Measurements from ENCODE around the gene ARL4A.

Gene ARL4A

DNA sequence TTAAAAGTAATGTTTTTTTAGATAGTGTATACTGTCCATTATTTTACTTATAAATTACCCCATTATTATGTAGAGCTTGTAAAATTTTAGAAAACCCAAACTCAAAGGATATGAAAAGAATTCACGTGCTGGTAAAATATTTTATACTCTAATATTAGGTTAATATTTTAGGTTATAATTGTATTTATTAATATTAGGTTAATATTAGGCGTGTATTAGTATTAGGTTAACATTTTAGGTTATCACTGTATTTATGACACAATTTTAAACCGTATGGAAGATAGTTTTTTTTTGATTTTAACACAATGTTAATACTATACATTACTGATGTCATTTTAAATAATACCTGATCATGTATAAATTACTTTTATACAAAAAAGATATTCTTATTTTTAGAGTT is 48.5 kb downstream of the ARL4A start:
- H3K9me3 ChIP-seq (ENCODE audit: control insufficient read depth, insufficient read depth, low read length): no peaks in the 10 kb centered on the region
- no peak overlapping the region for H3K9ac ChIP-seq (ENCODE audit: low read depth, low read length)
- peaks cover 17% of the 10 kb centered on the region for H3K4me1 ChIP-seq (ENCODE audit: insufficient read depth, low read length)
- no peaks in the 10 kb centered on the region for H3K36me3 ChIP-seq (ENCODE audit: insufficient read depth, low read length)

- no peaks in the 10 kb centered on the region for H3K9me3 ChIP-seq (ENCODE audit: control insufficient read depth, insufficient read depth, low read length)
- H3K9ac ChIP-seq (ENCODE audit: low read depth, low read length): no peak overlapping the region
- peaks cover 8% of the 10 kb centered on the region; the same call in 1 of the 2 replicates for H3K4me1 ChIP-seq (ENCODE audit: insufficient read depth, low read length)
- H3K36me3 ChIP-seq (ENCODE audit: insufficient read depth, low read length): no peaks in the 10 kb centered on the region
These were observed 49.9 kb downstream of the ARL4A start for GRCh38 chr7:12737373-12737772.

GRCh38 chr7:12737836-12738235 is 50.4 kb downstream of the ARL4A start:
- Histone ChIP-seq H3K9me3 (ENCODE audit: control insufficient read depth, insufficient read depth, low read length) (no peaks in the 10 kb centered on the region; the same call in 1 of the 2 replicates), H3K9ac (ENCODE audit: low read depth, low read length) (no peak overlapping the region), H3K4me1 (ENCODE audit: insufficient read depth, low read length) (peaks cover 8% of the 10 kb centered on the region; the same call in 1 of the 2 replicates), H3K36me3 (ENCODE audit: insufficient read depth, low read length) (no peaks in the 10 kb centered on the region)

- Histone ChIP-seq H3K36me3 (ENCODE audit: insufficient read depth, low read length) (no peaks in the 10 kb centered on the region), H3K9ac (ENCODE audit: low read depth, low read length) (no peak overlapping the region), H3K9me3 (ENCODE audit: control insufficient read depth, insufficient read depth, low read length) (no peaks in the 10 kb centered on the region; the same call in 1 of the 2 replicates), H3K4me1 (ENCODE audit: insufficient read depth, low read length) (peaks cover 8% of the 10 kb centered on the region; the same call in 1 of the 2 replicates)
These were observed 51.2 kb downstream of the ARL4A start for GRCh38 chr7:12738665-12739064.
